MM.1S (cell line): ENCODE measurements around the gene TTC19.

ENCODE experiments used
- DNase-seq: peaks from one replicate; pipeline ENCODE4 v3.0.0-alpha.2; 2015
- H2AFZ ChIP-seq: fragments of 300-600 bp; sonication (generic); 2 replicates; pipeline ENCODE4 v1.6.0; 2016; ENCODE audit warnings: antibody characterized with exemption, low read length
- H3F3A ChIP-seq: fragments of 300-600 bp; sonication (generic); 2 replicates; pipeline ENCODE4 v1.6.1; 2016; ENCODE audit warnings: mild to moderate bottlenecking, antibody characterized with exemption, low read length, moderate library complexity, mixed read lengths; ENCODE audit not compliant: insufficient read depth
- H3K27ac ChIP-seq: fragments of 300-600 bp; sonication (generic); 2 replicates; pipeline ENCODE4 v1.5.1; 2016; ENCODE audit warnings: mild to moderate bottlenecking, low read length
- H3K27me3 ChIP-seq: fragments of 300-600 bp; sonication (generic); replicated peaks from 2 replicates; pipeline ENCODE4 v1.6.0; 2016; ENCODE audit warnings: low read length; ENCODE audit not compliant: insufficient read depth
- H3K36me3 ChIP-seq: fragments of 300-600 bp; sonication (generic); replicated peaks from 2 replicates; pipeline ENCODE4 v1.6.1; 2016; ENCODE audit warnings: mild to moderate bottlenecking, low read length, mixed read lengths; ENCODE audit not compliant: insufficient read depth
- H3K4me1 ChIP-seq: fragments of 300-600 bp; sonication (generic); 2 replicates; pipeline ENCODE4 v1.6.1; 2016; ENCODE audit warnings: low read length, mixed read lengths
- H3K4me2 ChIP-seq: fragments of 300-600 bp; sonication (generic); 2 replicates; pipeline ENCODE4 v1.6.0; 2016; ENCODE audit warnings: low read depth, low read length
- H3K4me3 ChIP-seq: fragments of 300-600 bp; sonication (generic); 2 replicates; pipeline ENCODE4 v1.5.1; 2016; ENCODE audit warnings: low read length, mixed read lengths
- H3K79me2 ChIP-seq: fragments of 300-600 bp; sonication (generic); 2 replicates; pipeline ENCODE4 v1.6.1; 2016; ENCODE audit warnings: mixed run types, low read length, mixed read lengths
- H3K9ac ChIP-seq: fragments of 300-600 bp; sonication (generic); 2 replicates; pipeline ENCODE4 v1.6.1; 2016; ENCODE audit warnings: low read length, mixed read lengths
- H3K9me2 ChIP-seq: fragments of 300-600 bp; sonication (generic); replicated peaks from 2 replicates; pipeline ENCODE4 v1.6.1; 2016; ENCODE audit warnings: mild to moderate bottlenecking, low read length, mixed read lengths; ENCODE audit not compliant: insufficient read depth
- H3K9me3 ChIP-seq: fragments of 300-600 bp; sonication (generic); replicated peaks from 2 replicates; pipeline ENCODE4 v1.6.1; 2016; ENCODE audit warnings: mild to moderate bottlenecking, low read length, mixed read lengths; ENCODE audit not compliant: insufficient read depth
- H4K20me1 ChIP-seq: fragments of 300-600 bp; sonication (generic); 2 replicates; pipeline ENCODE4 v1.6.1; 2016; ENCODE audit warnings: mild to moderate bottlenecking, low read length, moderate library complexity, mixed read lengths; ENCODE audit not compliant: insufficient read depth
- CTCF ChIP-seq: fragments of 300-600 bp; sonication (generic); IDR thresholded peaks from 2 replicates; pipeline ENCODE4 v1.5.1; 2016; ENCODE audit warnings: antibody characterized with exemption, low read length, mixed read lengths
- EZH2 ChIP-seq: fragments of 300-600 bp; sonication (generic); optimal IDR thresholded peaks from 2 replicates; pipeline ENCODE3; 2017; ENCODE audit warnings: low read depth, mild to moderate bottlenecking, antibody characterized with exemption, low read length, mixed read lengths
- EZH2phosphoT487 ChIP-seq: fragments of 300-600 bp; sonication (generic); IDR thresholded peaks from 2 replicates; pipeline ENCODE4 v1.6.1; 2018; ENCODE audit warnings: antibody characterized with exemption, low read length

TTC19 gene

GRCh38 chr17:15957608-15958307 is 41.9 kb upstream of the TTC19 start:
- no peak for DNase-seq

GRCh38 chr17:15958484-15958854 is 41.2 kb upstream of the TTC19 start:
- H3K79me2 ChIP-seq = no peaks in the 10 kb centered on the region
- no peaks in the 10 kb centered on the region for H3K9me3 ChIP-seq
- no peak overlapping the region for H3K4me3 ChIP-seq
- peak overlapping the region; percentile 31; the same call in 1 of the 2 replicates for H3K27ac ChIP-seq
- DNase-seq = no peak
- peaks cover 12% of the 10 kb centered on the region; the same call in 1 of the 2 replicates for H3F3A ChIP-seq
- no peak overlapping the region for H2AFZ ChIP-seq
- H4K20me1 ChIP-seq = no peaks in the 10 kb centered on the region
- H3K9ac ChIP-seq = no peak overlapping the region
- H3K36me3 ChIP-seq = no peaks in the 10 kb centered on the region
- no peak for TF ChIP-seq EZH2phosphoT487
- no peak for TF ChIP-seq EZH2
- no peak for TF ChIP-seq CTCF
- peaks cover 13% of the 10 kb centered on the region for H3K4me1 ChIP-seq
- H3K4me2 ChIP-seq = peak overlapping the region; percentile 29
- no peaks in the 10 kb centered on the region for H3K9me2 ChIP-seq
- H3K27me3 ChIP-seq = no peaks in the 10 kb centered on the region

More at GRCh38 chr17:15957608-15958307, 41.9 kb upstream of the TTC19 start:
- H2AFZ ChIP-seq = no peak overlapping the region
- no peaks in the 10 kb centered on the region for H3K36me3 ChIP-seq
- H3K4me1 ChIP-seq = peaks cover 13% of the 10 kb centered on the region
- no peaks in the 10 kb centered on the region for H3K9me3 ChIP-seq
- no peak overlapping the region for H3K4me2 ChIP-seq
- H3K27ac ChIP-seq = no peak overlapping the region
- no peaks in the 10 kb centered on the region for H3K79me2 ChIP-seq
- H3K9me2 ChIP-seq = no peaks in the 10 kb centered on the region
- H4K20me1 ChIP-seq = no peaks in the 10 kb centered on the region
- no peak for TF ChIP-seq EZH2
- TF ChIP-seq CTCF = no peak
- TF ChIP-seq EZH2phosphoT487 = no peak
- H3F3A ChIP-seq = peaks cover 12% of the 10 kb centered on the region; the same call in 1 of the 2 replicates
- no peaks in the 10 kb centered on the region for H3K27me3 ChIP-seq
- no peak overlapping the region for H3K9ac ChIP-seq
- no peak overlapping the region for H3K4me3 ChIP-seq

DNA sequence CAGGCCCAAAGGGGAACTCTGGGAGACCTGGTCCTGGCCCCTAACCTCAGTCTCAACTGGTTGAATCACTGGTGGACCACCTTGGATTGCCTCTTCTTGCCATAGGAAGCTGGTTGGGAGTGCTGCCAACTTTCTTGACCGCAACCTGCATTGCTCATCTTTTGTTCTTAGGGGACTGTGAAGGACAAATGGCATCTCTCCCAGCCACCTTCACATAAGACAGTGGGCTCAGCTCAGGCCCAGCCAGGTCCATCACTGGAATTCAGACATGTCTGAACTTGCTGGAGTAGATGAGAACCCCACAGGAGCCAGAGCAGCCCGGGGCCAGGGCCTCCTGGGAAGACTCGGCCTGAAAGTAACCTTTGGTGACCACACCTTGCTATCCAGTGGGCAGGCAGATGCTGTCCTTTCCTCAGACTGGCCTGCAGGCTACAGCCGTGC is 35.9 kb upstream of the TTC19 start:
- Histone ChIP-seq H3K9ac (no peak overlapping the region), H3K79me2 (no peaks in the 10 kb centered on the region), H3K9me2 (no peaks in the 10 kb centered on the region), H3K36me3 (no peaks in the 10 kb centered on the region), H3K4me1 (peaks cover 9% of the 10 kb centered on the region), H3F3A (peaks cover 8% of the 10 kb centered on the region; the same call in 1 of the 2 replicates), H3K9me3 (no peaks in the 10 kb centered on the region), H2AFZ (no peak overlapping the region), H3K4me2 (no peak overlapping the region), H3K27ac (no peak overlapping the region), H3K27me3 (no peaks in the 10 kb centered on the region), H3K4me3 (no peak overlapping the region), H4K20me1 (no peaks in the 10 kb centered on the region)
- TF ChIP-seq EZH2 (no peak), EZH2phosphoT487 (no peak), CTCF (no peak)
- no peak for DNase-seq
